Left ventricle myocardium inferior (tissue), 1 donor: ENCODE results near the gene PSENEN. TPM values are rescaled to one million over a fixed set of nuclear protein-coding genes. Genes with fewer than 3 reads are reported as not detected.
"Not testable (repeated sequence)": the region's sequence is repeated elsewhere in the genome, so short reads cannot be mapped to it uniquely, and the experiment has no call there.

Experiments
- DNase-seq: peaks from one replicate; pipeline ENCODE4 v3.0.0-alpha.2; 2020
- H3K27ac ChIP-seq: fragments of 200-600 bp; replicated peaks from 2 replicates; pipeline ENCODE4 v1.8.0; 2021
- H3K27me3 ChIP-seq: fragments of 200-600 bp; 2 replicates; pipeline ENCODE4 v1.8.0; 2021; ENCODE audit warnings: low read depth
- H3K36me3 ChIP-seq: fragments of 200-600 bp; 2 replicates; pipeline ENCODE4 v1.8.0; 2021
- H3K4me1 ChIP-seq: fragments of 200-600 bp; 2 replicates; pipeline ENCODE4 v1.8.0; 2021
- H3K4me3 ChIP-seq: fragments of 200-600 bp; 2 replicates; pipeline ENCODE4 v1.8.0; 2021; ENCODE audit warnings: mild to moderate bottlenecking, moderate library complexity
- H3K9me3 ChIP-seq: fragments of 200-600 bp; replicated peaks from 2 replicates; pipeline ENCODE4 v1.8.0; 2021
- intact Hi-C: fragments of 100-400 bp; cut with micrococcal nuclease; formaldehyde crosslinking; loops from one replicate; pipeline ENCODE4 v1.11.0; 2022
- total RNA-seq: library from RNA; stranded (reverse); fragmentation: NEBNext Ultra II Directional; extraction: Animal tissue kit (Norgen Biotek cat#: 25700); gene quantifications from one replicate; pipeline ENCODE4 v1.2.1, GENCODE V29; 2021
- TF ChIP-seq, protein P1 (sequence below): fragments of 200-600 bp; IDR thresholded peaks from 2 replicates; pipeline ENCODE4 v1.8.0; 2021; ENCODE audit warnings: antibody characterized with exemption, mild to moderate bottlenecking, borderline replicate concordance
- donor health status: DM: no; HTN: yes; CAD: no; lungs with severe emphysema.

PSENEN gene
- total RNA-seq, 1 donor from 2014 or later = 43.1 TPM

DNA sequence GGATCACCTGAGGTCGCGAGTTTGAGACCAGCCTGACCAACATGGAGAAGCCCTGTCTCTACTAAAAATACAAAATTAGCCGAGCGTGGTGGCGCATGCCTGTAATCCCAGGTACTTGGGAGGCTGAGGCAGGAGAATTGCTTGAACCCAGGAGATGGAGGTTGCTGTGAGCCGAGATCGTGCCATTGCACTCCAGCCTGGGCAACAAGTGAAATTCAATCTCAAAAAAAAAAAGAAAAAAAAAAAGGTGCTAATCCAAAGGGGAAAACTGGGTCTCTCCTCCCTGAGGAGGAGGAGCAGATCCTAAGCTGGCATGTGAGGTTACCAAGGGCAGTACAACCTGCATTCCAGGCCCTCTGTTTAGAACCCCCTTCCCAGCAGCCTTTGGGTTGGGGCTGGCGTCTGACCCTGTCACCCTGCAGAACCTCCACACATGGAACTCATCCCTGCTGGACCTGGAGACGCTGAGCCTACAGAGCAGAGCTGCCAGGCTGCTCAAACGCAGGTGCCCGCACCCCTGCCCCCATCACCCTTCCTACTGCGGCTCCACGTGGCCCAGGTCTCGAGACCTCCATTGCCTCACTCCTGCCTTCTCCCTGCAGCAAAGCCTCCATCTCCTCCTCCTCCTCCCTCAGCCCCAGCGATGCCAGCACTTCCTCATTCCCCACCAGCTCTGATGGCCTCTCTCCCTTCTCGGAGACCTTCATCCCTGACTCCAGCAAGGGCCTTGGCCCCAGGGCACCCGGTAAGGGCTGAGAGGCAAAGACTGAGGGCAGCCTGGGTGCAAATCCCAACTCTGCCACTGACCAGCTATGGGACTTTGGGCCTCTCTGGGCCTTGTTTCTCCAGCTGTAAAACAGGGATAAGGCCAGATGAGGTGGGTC lies 19.2 kb downstream of the PSENEN start:
- Histone ChIP-seq H3K9me3 (no peaks in the 10 kb centered on the region), H3K4me3 (no peak overlapping the region), H3K4me1 (peaks cover 18% of the 10 kb centered on the region), H3K36me3 (peaks cover 41% of the 10 kb centered on the region), H3K27ac (no peak overlapping the region), H3K27me3 (no peaks in the 10 kb centered on the region)
- no peak for DNase-seq
- TF ChIP-seq, protein P1, sequence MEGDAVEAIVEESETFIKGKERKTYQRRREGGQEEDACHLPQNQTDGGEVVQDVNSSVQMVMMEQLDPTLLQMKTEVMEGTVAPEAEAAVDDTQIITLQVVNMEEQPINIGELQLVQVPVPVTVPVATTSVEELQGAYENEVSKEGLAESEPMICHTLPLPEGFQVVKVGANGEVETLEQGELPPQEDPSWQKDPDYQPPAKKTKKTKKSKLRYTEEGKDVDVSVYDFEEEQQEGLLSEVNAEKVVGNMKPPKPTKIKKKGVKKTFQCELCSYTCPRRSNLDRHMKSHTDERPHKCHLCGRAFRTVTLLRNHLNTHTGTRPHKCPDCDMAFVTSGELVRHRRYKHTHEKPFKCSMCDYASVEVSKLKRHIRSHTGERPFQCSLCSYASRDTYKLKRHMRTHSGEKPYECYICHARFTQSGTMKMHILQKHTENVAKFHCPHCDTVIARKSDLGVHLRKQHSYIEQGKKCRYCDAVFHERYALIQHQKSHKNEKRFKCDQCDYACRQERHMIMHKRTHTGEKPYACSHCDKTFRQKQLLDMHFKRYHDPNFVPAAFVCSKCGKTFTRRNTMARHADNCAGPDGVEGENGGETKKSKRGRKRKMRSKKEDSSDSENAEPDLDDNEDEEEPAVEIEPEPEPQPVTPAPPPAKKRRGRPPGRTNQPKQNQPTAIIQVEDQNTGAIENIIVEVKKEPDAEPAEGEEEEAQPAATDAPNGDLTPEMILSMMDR = no peak
- intact Hi-C loops = no loop called here

DNA sequence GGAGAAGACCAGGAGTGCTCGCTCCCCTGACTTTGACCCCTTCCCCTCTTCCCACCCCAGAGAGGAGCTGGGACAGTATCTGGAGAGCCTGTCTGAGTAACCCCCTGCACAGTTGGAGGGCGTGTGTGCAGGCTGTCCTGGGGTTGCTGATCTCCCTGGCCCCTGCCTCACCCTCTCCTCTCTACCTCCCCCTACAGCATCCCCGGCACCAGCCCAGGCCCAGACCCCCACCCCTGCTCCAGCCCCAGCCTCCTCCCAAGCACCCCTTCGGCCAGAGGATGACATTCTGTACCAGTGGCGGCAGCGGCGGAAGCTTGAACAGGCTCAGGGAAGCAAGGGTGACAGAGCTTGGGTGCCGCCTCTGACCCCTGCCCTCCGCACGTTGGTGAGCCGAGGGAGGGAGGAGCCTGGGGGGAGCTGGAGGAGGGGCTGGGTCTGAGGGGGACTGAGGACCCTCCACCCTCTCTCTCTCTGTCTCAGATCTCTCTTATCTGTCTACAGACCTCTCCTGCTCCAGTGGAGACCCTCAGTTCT lies 21.2 kb downstream of the PSENEN start:
- TF ChIP-seq, protein P1 = no peak
- no peak overlapping the region for H3K4me3 ChIP-seq
- no peak for DNase-seq
- no peak overlapping the region for H3K27ac ChIP-seq
- H3K9me3 ChIP-seq = no peaks in the 10 kb centered on the region
- H3K4me1 ChIP-seq = peaks cover 9% of the 10 kb centered on the region
- no peaks in the 10 kb centered on the region for H3K27me3 ChIP-seq
- H3K36me3 ChIP-seq = peaks cover 39% of the 10 kb centered on the region
- intact Hi-C loops = no loop called here

DNA sequence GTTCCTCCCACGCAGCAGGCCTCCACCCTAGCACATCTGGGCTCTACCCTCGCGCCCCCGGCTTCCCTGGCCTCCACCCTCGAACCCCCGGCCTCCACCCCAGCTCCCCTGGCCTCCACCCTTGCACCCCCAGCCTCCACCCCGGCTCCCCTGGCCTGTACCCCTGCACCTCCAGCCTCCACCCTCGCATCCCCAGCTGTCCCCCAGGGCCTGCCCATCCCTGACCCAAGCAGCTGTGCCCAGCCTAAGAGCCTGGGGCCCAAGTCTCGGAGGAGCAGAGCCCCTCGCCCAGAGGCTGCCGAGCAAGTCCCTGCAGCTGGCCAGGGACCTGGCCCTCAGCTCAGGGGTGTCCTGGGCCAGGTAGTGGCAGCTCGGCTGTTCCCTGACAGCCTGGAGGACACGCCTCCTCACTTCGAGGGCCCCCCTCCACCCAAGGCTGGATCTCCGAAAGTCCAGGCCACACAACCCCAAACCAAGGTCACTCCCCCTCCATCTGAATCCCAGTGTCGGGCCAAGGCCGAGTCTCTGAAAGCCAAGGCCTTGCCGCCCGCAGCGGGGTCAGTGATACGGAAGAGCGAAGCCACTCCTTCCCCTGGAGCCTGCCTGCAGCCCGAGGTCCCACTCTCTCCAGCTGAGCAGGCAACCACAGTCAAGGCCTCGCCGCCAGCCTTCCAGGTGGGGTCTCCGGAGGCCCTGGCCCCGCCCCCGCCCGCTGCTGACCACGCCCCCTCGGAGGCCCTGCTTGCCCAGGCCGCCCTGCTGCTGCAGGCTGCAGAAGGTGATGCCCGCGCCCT lies 22.0 kb downstream of the PSENEN start:
- no peaks in the 10 kb centered on the region for H3K9me3 ChIP-seq
- no peak overlapping the region for H3K27ac ChIP-seq
- H3K36me3 ChIP-seq = peaks cover 30% of the 10 kb centered on the region
- H3K4me3 ChIP-seq = peak overlapping the region; percentile 17
- H3K4me1 ChIP-seq = peaks cover 9% of the 10 kb centered on the region
- intact Hi-C loops = no loop called here
- no peak for DNase-seq
- H3K27me3 ChIP-seq = no peaks in the 10 kb centered on the region
- TF ChIP-seq, protein P1 = no peak

DNA sequence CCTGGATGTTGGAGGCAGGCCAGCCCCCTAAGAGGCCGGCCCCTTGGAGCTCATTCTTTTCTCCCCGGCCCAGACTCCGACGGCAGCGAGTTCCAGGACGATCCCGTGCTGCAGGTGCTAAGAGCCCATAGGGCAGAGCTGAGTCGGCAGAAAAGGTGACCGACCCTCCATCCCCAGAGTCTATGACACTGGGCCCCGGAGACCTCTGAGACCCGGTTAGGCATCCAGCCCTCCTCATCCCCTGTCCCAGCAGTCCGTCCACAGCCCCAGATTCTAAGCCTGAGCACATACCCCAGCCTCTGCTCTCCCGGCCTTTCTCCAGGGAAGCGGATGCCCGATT lies 22.6 kb downstream of the PSENEN start:
- Histone ChIP-seq H3K9me3 (no peaks in the 10 kb centered on the region), H3K27me3 (no peaks in the 10 kb centered on the region), H3K27ac (no peak overlapping the region), H3K36me3 (peaks cover 25% of the 10 kb centered on the region), H3K4me3 (peak overlapping the region; percentile 17), H3K4me1 (peaks cover 9% of the 10 kb centered on the region)
- intact Hi-C loops = no loop called here
- TF ChIP-seq, protein P1 = no peak
- no peak for DNase-seq

DNA sequence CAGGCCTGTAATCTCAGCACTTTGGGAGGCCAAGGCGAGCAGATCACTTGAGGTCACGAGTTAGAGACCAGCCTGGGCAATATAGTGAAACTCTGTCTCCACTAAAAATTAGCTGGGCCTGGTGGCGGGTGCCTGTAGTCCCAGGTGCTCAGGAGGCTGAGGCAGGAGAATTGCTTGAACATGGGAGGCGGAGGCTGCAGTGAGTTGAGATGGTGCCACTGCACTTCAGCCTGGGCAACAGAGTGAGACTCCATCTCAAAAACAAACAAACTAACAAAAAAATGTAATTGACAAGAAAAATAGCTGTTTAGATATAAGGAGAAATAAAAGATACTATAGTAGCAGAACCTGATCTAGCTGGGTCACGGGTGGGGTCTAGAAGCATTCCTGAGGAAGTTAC lies 26.9 kb downstream of the PSENEN start:
- H3K9me3 ChIP-seq, H3K27ac ChIP-seq, intact Hi-C loops, DNase-seq, H3K36me3 ChIP-seq, H3K4me3 ChIP-seq, H3K27me3 ChIP-seq: not testable (repeated sequence)
- peaks cover 30% of the 10 kb centered on the region for H3K4me1 ChIP-seq
